NB4 (cell line): ENCODE measurements around the gene ADH4.

ENCODE experiments used
- CTCF ChIP-seq: IDR thresholded peaks from one replicate; pipeline ENCODE4 v1.5.1; 2012; ENCODE audit warnings: low read depth, low read length
- MAX ChIP-seq: IDR thresholded peaks from 2 replicates; pipeline ENCODE4 v1.6.1; 2011; ENCODE audit warnings: low read depth, low read length
- POLR2A ChIP-seq: IDR thresholded peaks from 2 replicates; pipeline ENCODE4 v1.6.1; 2011; ENCODE audit warnings: mild to moderate bottlenecking; ENCODE audit not compliant: insufficient read length; ENCODE audit errors: extremely low read depth

- TF ChIP-seq CTCF (no peak), MAX (no peak), POLR2A (no peak)
These were observed 7.8 kb downstream of the ADH4 start for GRCh38 chr4:99136329-99136728.
